ENCODE results near the gene ESRRA.

DNA sequence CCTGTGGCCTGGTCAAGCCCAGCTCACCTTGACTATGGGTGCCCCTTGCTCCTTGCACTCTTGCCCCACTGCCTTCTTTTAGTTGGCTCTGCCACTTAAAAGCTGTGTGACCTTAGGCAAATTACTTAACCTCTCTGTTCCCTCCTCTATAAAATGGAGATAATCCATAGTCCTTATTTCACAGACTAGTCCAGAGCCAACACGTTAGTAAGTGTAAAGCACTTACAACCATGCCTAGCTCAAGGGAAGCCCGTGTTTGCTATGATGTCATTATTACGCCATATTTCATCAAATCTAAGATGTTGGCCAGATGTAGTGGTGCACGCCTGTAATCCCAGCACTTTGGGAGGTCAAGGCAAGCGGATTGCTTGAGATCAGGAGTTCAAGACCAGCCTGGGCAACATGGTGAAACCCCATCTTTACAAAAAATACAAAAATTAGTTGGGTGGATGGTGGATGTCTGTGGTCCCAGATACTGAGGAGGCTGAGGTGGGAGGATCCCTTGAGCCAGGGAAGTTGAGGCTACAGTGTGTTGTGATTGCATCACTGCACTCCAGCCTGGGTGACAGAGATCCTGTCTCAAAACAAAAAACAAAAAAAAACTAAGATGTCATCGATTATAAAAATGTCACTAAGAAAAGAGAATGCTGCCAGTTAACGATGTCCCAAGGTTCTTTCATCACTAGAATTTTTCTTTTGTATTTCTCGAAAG, 32.4 kb downstream of the ESRRA start:
- no peak for TF ChIP-seq POLR2A (IDR thresholded peaks at IDR 0.05)
- TF ChIP-seq, protein P1, sequence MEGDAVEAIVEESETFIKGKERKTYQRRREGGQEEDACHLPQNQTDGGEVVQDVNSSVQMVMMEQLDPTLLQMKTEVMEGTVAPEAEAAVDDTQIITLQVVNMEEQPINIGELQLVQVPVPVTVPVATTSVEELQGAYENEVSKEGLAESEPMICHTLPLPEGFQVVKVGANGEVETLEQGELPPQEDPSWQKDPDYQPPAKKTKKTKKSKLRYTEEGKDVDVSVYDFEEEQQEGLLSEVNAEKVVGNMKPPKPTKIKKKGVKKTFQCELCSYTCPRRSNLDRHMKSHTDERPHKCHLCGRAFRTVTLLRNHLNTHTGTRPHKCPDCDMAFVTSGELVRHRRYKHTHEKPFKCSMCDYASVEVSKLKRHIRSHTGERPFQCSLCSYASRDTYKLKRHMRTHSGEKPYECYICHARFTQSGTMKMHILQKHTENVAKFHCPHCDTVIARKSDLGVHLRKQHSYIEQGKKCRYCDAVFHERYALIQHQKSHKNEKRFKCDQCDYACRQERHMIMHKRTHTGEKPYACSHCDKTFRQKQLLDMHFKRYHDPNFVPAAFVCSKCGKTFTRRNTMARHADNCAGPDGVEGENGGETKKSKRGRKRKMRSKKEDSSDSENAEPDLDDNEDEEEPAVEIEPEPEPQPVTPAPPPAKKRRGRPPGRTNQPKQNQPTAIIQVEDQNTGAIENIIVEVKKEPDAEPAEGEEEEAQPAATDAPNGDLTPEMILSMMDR (IDR thresholded peaks at IDR 0.05): no peak
